Gastrocnemius medialis (tissue), 4 donors: Measurements from ENCODE around the gene VAMP4. TPM values are rescaled to one million over a fixed set of nuclear protein-coding genes. Genes with fewer than 3 reads are reported as not detected.
A peak's percentile ranks its signal among the peaks of the same experiment; 100 is the strongest.

ENCODE experiments used
- ATAC-seq, 2 donors: fragments of 150-250 bp; one replicate each; pipeline ENCODE4 v1.9.1; 2016
- DNase-seq, 2 donors: peaks; one replicate each; pipeline ENCODE4 v3.0.0-alpha.2; 2019
- H3K27ac ChIP-seq, 4 donors: fragments of 200-600 bp; sonication (generic); 1 replicate in 1 of 4; 2 replicates in 3 of 4; pipeline ENCODE4 v1.5.1; 2016 to 2018; ENCODE audit warnings: mild to moderate bottlenecking in 2 of 4, moderate library complexity in 1 of 4
- H3K27me3 ChIP-seq, 3 donors: fragments of 200-600 bp; sonication (generic) in 2 of 3; 1 replicate in 1 of 3; 2 replicates in 2 of 3; pipeline versions ENCODE4 v1.5.1 to v1.6.0; 2016 to 2019; ENCODE audit warnings: mild to moderate bottlenecking in 1 of 3, moderate library complexity in 1 of 3
- H3K36me3 ChIP-seq, 2 donors: fragments of 200-600 bp; sonication (generic) in 1 of 2; one replicate each; pipeline ENCODE4 v1.5.1; 2017 to 2018
- H3K4me1 ChIP-seq, 2 donors: fragments of 200-600 bp; sonication (generic) in 1 of 2; one replicate each; pipeline ENCODE4 v1.5.1; 2016 to 2017; ENCODE audit warnings: mild to moderate bottlenecking in 2 of 2
- H3K4me3 ChIP-seq, 4 donors: fragments of 200-600 bp; sonication (generic) in 3 of 4; 1 replicate in 1 of 4; 2 replicates in 3 of 4; pipeline ENCODE4 v1.5.1; 2016 to 2019; ENCODE audit warnings: mild to moderate bottlenecking in 2 of 4
- H3K9me3 ChIP-seq, 3 donors: fragments of 200-600 bp; sonication (generic) in 2 of 3; 1 replicate in 1 of 3; 2 replicates in 2 of 3; pipeline ENCODE4 v1.5.1; 2016 to 2019
- CTCF ChIP-seq, 5 experiments: fragments of 450-650 bp in 3 of 5; fragments of 200-600 bp in 2 of 5; sonication (generic) in 2 of 5; IDR thresholded peaks in 4 of 5; conservative IDR thresholded peaks in 1 of 5; 1 replicate in 4 of 5; 2 replicates in 1 of 5; pipeline ENCODE4 v1.5.1; 2016 to 2019; ENCODE audit warnings: antibody characterized with exemption in 5 of 5, mild to moderate bottlenecking in 3 of 5, moderate library complexity in 3 of 5
- POLR2A ChIP-seq, 2 donors: fragments of 450-650 bp; IDR thresholded peaks; one replicate each; pipeline ENCODE4 v1.6.1; 2017; ENCODE audit warnings: antibody characterized with exemption in 2 of 2, mild to moderate bottlenecking in 2 of 2, moderate library complexity in 2 of 2
- in situ Hi-C, 4 donors: fragments of 200-750 bp; cut with MboI; loops; one replicate each; pipeline versions ENCODE4 v1.15.0 to v1.8.0; 2017; ENCODE audit warnings: low sequenced_read_pairs in 4 of 4
- intact Hi-C: fragments of 100-400 bp; cut with DNase I; formaldehyde crosslinking; loops from one replicate; pipeline ENCODE4 v1.15.1; 2023; ENCODE audit warnings: low total_unique reads
- total RNA-seq, 4 donors: library from RNA; depleted of rRNA; stranded (reverse); fragments of >200 nt; gene quantifications; one replicate each; pipeline versions ENCODE4 v1.1.0 to v1.2.3, GENCODE V29; 2016

The VAMP4 gene
- total RNA-seq, 4 donors from 2014 or later, result 4.6 to 11.1 (median 5.0) TPM

DNA sequence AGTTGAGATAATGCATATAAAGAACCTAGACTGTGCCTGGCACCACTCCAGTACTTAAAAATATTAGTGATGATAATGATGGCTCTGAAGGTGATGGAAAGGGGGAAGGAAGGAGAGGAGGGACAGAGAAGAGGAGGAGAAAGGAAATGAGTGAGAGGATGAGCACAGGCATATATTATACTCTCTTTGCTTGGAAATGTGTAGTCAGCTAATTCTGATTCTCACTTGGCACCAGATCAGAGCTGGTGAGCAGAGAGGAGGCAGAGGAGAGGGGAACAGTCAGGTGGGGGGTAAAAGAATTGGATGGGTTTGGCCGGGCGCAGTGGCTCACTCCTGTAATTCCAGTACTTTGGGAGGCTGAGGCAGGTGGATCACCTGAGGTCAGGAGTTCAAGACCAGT is 65.0 kb downstream of the VAMP4 start:
- no peaks in the 10 kb centered on the region for H3K27me3 ChIP-seq
- no peaks in the 10 kb centered on the region for H3K36me3 ChIP-seq
- H3K27ac ChIP-seq, result no peak overlapping the region
- H3K4me3 ChIP-seq, result no peak overlapping the region
- intact Hi-C loops, result no loop called here
- H3K4me1 ChIP-seq, result peaks cover 5 to 8% of the 10 kb centered on the region in 2 donors
- TF ChIP-seq POLR2A (IDR thresholded peaks at IDR 0.05), result no peak
- in situ Hi-C loops, result no loop called here
- ATAC-seq, result no peak
- DNase-seq, result no peak
- no peaks in the 10 kb centered on the region for H3K9me3 ChIP-seq

- Histone ChIP-seq H3K27me3 (no peaks in the 10 kb centered on the region), H3K4me3 (no peak overlapping the region), H3K36me3 (no peaks in the 10 kb centered on the region), H3K4me1 (peaks cover 5 to 8% of the 10 kb centered on the region in 2 donors), H3K27ac (peak overlapping the region in 3 of 4 donors; percentile 12 to 55 (median 35)), H3K9me3 (no peaks in the 10 kb centered on the region)
- DNase-seq, result no peak
- in situ Hi-C loops (no loop called here), intact Hi-C loops (no loop called here)
- no peak for ATAC-seq
- TF ChIP-seq CTCF (IDR thresholded peaks at IDR 0.05 in 4 of 5, conservative IDR thresholded peaks at IDR 0.05 in 1 of 5), result no peak
- no peak for TF ChIP-seq POLR2A (IDR thresholded peaks at IDR 0.05)
Observed at GRCh38 chr1:171674431-171675405, 67.1 kb downstream of the VAMP4 start.

GRCh38 chr1:171670739-171671138 is 71.1 kb downstream of the VAMP4 start:
- H3K4me3 ChIP-seq, result no peak overlapping the region
- no peak for TF ChIP-seq POLR2A (IDR thresholded peaks at IDR 0.05)
- TF ChIP-seq CTCF (IDR thresholded peaks at IDR 0.05 in 4 of 5, conservative IDR thresholded peaks at IDR 0.05 in 1 of 5), result no peak
- no peaks in the 10 kb centered on the region for H3K27me3 ChIP-seq
- H3K4me1 ChIP-seq, result peaks cover 17 to 19% of the 10 kb centered on the region in 2 donors
- DNase-seq, result no peak
- ATAC-seq, result no peak
- H3K27ac ChIP-seq, result no peak overlapping the region
- no peaks in the 10 kb centered on the region for H3K9me3 ChIP-seq
- intact Hi-C loops, result no loop called here
- in situ Hi-C loops, result no loop called here
- no peaks in the 10 kb centered on the region for H3K36me3 ChIP-seq

GRCh38 chr1:171668372-171668771 is 73.5 kb downstream of the VAMP4 start:
- H3K4me3 ChIP-seq, result no peak overlapping the region
- H3K27ac ChIP-seq, result no peak overlapping the region
- no peaks in the 10 kb centered on the region for H3K36me3 ChIP-seq
- intact Hi-C loops (loop anchor here (5.0 kb wide), 1 partner anchor 74 kb away; the partner anchor contains the start of gene VAMP4), in situ Hi-C loops (no loop called here)
- H3K4me1 ChIP-seq, result peaks cover 16 to 30% of the 10 kb centered on the region in 2 donors
- H3K27me3 ChIP-seq, result no peaks in the 10 kb centered on the region
- TF ChIP-seq POLR2A (IDR thresholded peaks at IDR 0.05) (no peak), CTCF (IDR thresholded peaks at IDR 0.05 in 4 of 5, conservative IDR thresholded peaks at IDR 0.05 in 1 of 5) (no peak)
- ATAC-seq (no peak), DNase-seq (no peak)
- no peaks in the 10 kb centered on the region for H3K9me3 ChIP-seq

DNA sequence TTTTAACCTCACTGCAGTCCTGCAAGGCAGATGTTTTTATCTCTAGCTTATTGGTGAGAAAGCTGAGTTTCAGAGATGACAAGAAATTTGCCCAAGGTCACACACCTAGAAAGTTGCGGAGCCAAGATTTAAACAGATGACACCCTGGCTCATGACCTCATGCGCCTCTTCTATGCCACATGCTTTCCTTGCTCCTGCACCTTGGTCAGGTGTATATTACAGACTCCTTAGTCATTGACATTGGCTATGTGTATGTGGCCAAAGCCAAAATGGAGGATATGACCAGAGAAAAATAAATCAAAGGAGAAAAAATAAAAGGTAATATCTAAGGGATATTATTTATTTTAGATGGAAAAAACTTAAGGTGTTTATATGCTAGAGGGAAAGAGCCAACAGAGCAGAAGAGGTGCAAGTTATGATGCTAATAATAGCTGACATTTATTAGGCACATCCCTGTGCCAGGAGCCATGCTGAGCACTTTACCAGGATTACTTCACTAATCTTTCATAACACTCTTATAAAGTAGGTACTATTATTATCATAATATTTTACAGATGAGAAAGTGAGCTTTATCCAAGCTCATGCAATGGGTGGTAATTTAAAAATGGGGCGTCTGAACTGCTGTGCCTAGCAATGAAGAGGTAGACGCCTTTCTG is 75.6 kb downstream of the VAMP4 start:
- TF ChIP-seq POLR2A (IDR thresholded peaks at IDR 0.05) (no peak), CTCF (IDR thresholded peaks at IDR 0.05 in 4 of 5, conservative IDR thresholded peaks at IDR 0.05 in 1 of 5) (no peak)
- intact Hi-C loops, result loop anchor here (5.0 kb wide), 1 partner anchor 76 kb away; the partner anchor contains the start of gene VAMP4
- Histone ChIP-seq H3K4me1 (peaks cover 16 to 35% of the 10 kb centered on the region in 2 donors), H3K36me3 (no peaks in the 10 kb centered on the region), H3K9me3 (no peaks in the 10 kb centered on the region), H3K27me3 (no peaks in the 10 kb centered on the region), H3K27ac (peak overlapping the region; percentile 44 to 62 (median 58)), H3K4me3 (peak overlapping the region in 1 of 4 donors; percentile 0)
- in situ Hi-C loops, result no loop called here
- no peak for DNase-seq
- ATAC-seq, result peak; percentile 77 to 91
